MCF 10A (cell line): ENCODE measurements around the gene ADTRP. TPM values are rescaled to one million over a fixed set of nuclear protein-coding genes. Genes with fewer than 3 reads are reported as not detected.

ENCODE experiments used
- BruUV-seq: library from RNA; stranded (reverse); fragments of 400-500 nt; replicated peaks from 2 replicates; lab custom pipeline; 2021; lab: Mats Ljungman, UMichigan
- CTCF ChIA-PET: fragments of 300-600 bp; sonication (Branson Sonifier 250); formaldehyde crosslinking; extraction: SDS; loops from one replicate; lab custom pipeline; 2021; ENCODE audit warnings: antibody characterized with exemption, inconsistent platforms; lab: Yijun Ruan, JAX
- POLR2A ChIA-PET: fragments of 300-600, 350-650 bp; sonication (Branson Sonifier 250); formaldehyde crosslinking; extraction: SDS; loops from one replicate; lab custom pipeline; 2020; ENCODE audit warnings: antibody characterized with exemption, inconsistent platforms; lab: Yijun Ruan, JAX
- DNase-seq: peaks from one replicate; pipeline ENCODE4 v3.0.0-alpha.2; 2018; ENCODE audit not compliant: unreplicated experiment
- H3K27ac Mint-ChIP-seq: one replicate; pipeline ENCODE4 v1.8.0; 2022; ENCODE audit warnings: mild to moderate bottlenecking, low read depth, mixed read lengths; ENCODE audit not compliant: unreplicated experiment
- H3K27me3 Mint-ChIP-seq: one replicate; pipeline ENCODE4 v1.8.0; 2022; ENCODE audit warnings: mixed read lengths; ENCODE audit not compliant: insufficient read depth, unreplicated experiment
- H3K36me3 Mint-ChIP-seq: one replicate; pipeline ENCODE4 v1.8.0; 2022; ENCODE audit warnings: mild to moderate bottlenecking, moderate library complexity, mixed read lengths; ENCODE audit not compliant: insufficient read depth, unreplicated experiment
- H3K4me1 Mint-ChIP-seq: one replicate; pipeline ENCODE4 v1.8.0; 2022; ENCODE audit warnings: mixed read lengths; ENCODE audit not compliant: insufficient read depth, unreplicated experiment
- H3K4me3 Mint-ChIP-seq: one replicate; pipeline ENCODE4 v1.8.0; 2022; ENCODE audit warnings: mild to moderate bottlenecking, moderate library complexity, mixed read lengths; ENCODE audit not compliant: unreplicated experiment
- H3K9me3 Mint-ChIP-seq: one replicate; pipeline ENCODE4 v1.8.0; 2022; ENCODE audit warnings: mixed read lengths; ENCODE audit not compliant: unreplicated experiment
- intact Hi-C: fragments of 100-400 bp; cut with micrococcal nuclease; formaldehyde crosslinking; loops from 2 replicates; pipeline ENCODE4 v1.14.1; 2022
- total RNA-seq: library from RNA; stranded (reverse); gene quantifications from 2 replicates; pipeline ENCODE4 v1.2.3, GENCODE V29; 2022
- TF ChIP-seq, protein P1 (sequence below): fragments of 200-600 bp; IDR thresholded peaks from one replicate; pipeline ENCODE4 v1.8.0; 2022; ENCODE audit warnings: antibody characterized with exemption, mild to moderate bottlenecking; ENCODE audit not compliant: unreplicated experiment

ADTRP gene
- total RNA-seq, 1 experiment from 2014 or later = 14.8 TPM

DNA sequence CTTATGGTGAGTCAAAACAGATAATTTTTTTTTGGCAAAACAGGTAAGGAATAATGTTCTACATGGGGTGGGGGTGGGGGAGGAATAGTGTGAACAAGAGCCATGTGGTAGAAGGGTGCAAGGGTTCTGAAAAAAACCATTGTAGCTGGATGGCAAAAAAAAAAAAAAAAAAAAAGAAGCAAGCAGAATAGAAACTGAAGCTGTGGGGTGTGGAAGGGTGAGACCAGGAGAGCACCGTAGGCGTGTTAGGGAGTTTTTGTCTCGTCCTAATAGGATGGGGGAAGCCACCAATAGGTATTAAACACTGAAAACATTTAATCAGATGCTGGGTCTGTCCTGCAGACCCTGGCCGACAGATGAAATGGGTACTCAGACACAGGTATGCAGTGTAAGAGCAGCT, 110.1 kb downstream of the ADTRP start:
- intact Hi-C loops = no loop called here
- Mint-ChIP-seq H3K27me3 (no peaks in the 10 kb centered on the region), H3K4me3 (no peak overlapping the region), H3K27ac (no peak overlapping the region), H3K9me3 (peaks cover 19% of the 10 kb centered on the region), H3K36me3 (no peaks in the 10 kb centered on the region), H3K4me1 (no peaks in the 10 kb centered on the region)
- no TSS peak for BruUV-seq
- ChIA-PET POLR2A (no interaction called here), CTCF (interaction anchor here (0.6 to 4.1 kb wide), 5 partner anchors 13 to 462 kb away, joined by 3 to 31 read pairs (median 4); no protein-coding TSS in a partner anchor)
- no peak for DNase-seq
- TF ChIP-seq, protein P1, sequence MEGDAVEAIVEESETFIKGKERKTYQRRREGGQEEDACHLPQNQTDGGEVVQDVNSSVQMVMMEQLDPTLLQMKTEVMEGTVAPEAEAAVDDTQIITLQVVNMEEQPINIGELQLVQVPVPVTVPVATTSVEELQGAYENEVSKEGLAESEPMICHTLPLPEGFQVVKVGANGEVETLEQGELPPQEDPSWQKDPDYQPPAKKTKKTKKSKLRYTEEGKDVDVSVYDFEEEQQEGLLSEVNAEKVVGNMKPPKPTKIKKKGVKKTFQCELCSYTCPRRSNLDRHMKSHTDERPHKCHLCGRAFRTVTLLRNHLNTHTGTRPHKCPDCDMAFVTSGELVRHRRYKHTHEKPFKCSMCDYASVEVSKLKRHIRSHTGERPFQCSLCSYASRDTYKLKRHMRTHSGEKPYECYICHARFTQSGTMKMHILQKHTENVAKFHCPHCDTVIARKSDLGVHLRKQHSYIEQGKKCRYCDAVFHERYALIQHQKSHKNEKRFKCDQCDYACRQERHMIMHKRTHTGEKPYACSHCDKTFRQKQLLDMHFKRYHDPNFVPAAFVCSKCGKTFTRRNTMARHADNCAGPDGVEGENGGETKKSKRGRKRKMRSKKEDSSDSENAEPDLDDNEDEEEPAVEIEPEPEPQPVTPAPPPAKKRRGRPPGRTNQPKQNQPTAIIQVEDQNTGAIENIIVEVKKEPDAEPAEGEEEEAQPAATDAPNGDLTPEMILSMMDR = no peak

DNA sequence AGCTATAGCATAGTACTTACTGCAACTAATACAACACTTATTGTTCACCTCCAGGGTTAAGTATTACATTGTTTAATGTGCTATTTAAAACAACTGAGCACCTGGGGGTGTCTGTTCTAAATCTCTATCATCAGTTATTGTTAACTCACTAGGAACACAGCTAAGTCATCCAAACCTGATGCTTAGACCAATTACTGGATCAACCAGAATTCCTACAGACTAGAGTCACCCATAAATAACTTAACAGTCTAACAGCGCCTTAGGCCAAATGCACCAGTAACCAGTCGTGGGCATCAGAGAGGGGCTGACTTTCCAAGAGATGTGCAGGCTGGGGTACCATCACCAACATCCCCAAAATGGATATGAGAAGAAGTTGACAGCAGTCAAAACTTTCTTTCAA, 110.7 kb downstream of the ADTRP start:
- Mint-ChIP-seq H3K4me1 (no peaks in the 10 kb centered on the region), H3K4me3 (no peak overlapping the region), H3K27me3 (no peaks in the 10 kb centered on the region), H3K27ac (no peak overlapping the region), H3K36me3 (no peaks in the 10 kb centered on the region), H3K9me3 (peaks cover 19% of the 10 kb centered on the region)
- ChIA-PET POLR2A (no interaction called here), CTCF (interaction anchor here (0.7 to 4.1 kb wide), 3 partner anchors 12 to 1226 kb away, joined by 3 to 31 read pairs (median 4); no protein-coding TSS in a partner anchor)
- intact Hi-C loops = no loop called here
- TF ChIP-seq, protein P1 = no peak
- BruUV-seq = no TSS peak
- DNase-seq = no peak

DNA sequence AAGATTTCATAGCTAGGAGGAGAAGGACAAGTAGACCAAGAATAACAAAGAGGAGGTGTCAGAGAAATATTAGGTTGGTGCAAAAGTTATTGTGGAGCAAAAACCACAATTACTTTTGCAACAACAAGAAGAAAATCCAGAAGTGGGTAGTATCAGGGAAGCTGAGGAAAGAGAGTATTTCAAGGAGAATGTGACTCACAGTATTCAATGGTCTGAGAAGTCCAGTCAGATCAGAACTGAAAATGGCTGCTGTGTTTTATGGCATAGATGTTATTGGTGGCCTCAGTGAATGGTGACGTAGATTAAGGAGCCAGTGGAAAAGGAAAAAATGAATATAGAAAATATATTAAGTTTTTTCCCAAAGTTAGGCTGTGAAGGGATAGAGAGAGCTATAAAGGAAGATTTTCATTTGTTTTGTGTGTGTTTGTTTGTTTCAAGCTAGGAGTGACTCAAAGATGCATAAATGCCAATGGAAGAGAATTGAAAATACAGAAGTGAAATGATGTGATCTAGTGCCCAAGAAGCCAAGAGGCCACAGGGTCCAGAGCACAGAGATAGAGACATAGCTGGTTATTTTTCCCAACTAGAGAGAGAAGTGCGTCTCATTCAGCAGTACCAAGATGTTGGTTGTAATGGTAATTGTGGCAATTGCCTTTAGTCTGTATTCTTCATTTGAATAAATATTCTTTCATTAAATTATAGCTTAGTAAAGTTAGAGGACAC, 112.8 kb downstream of the ADTRP start:
- intact Hi-C loops = no loop called here

More for the DNA sequence above, 112.8 kb downstream of the ADTRP start:
- Mint-ChIP-seq H3K27ac (no peak overlapping the region), H3K4me1 (no peaks in the 10 kb centered on the region), H3K27me3 (no peaks in the 10 kb centered on the region), H3K9me3 (peaks cover 19% of the 10 kb centered on the region), H3K4me3 (no peak overlapping the region), H3K36me3 (no peaks in the 10 kb centered on the region)
- no peak for DNase-seq
- TF ChIP-seq, protein P1 = no peak
- CTCF ChIA-PET = interaction anchor here (0.6 to 4.1 kb wide), 3 partner anchors 10 to 567 kb away, joined by 5 to 31 read pairs (median 5); no protein-coding TSS in a partner anchor
- no TSS peak for BruUV-seq
- POLR2A ChIA-PET = no interaction called here

Other genes with a start within 250 kb of the ADTRP start
- gene TMEM170B, start 241.1 kb downstream of the ADTRP start, total RNA-seq = 0.70 and 1.1 TPM in 2 replicates
- gene HIVEP1, start 233.5 kb upstream of the ADTRP start, total RNA-seq = 19.1 and 27.0 TPM in 2 replicates